Tongue (tissue), 2 donors: ENCODE results near the gene ZNF749. TPM values are rescaled to one million over a fixed set of nuclear protein-coding genes. Genes with fewer than 3 reads are reported as not detected.

ENCODE experiments used
- DNase-seq: peaks from one replicate; pipeline ENCODE4 v3.0.0-alpha.2; 2015
- total RNA-seq: library from RNA; depleted of rRNA; stranded (reverse); fragments of >200 nt; gene quantifications from one replicate; pipeline ENCODE4 v1.2.3, GENCODE V29; 2014

The ZNF749 gene
- 15.8 TPM for total RNA-seq

DNA sequence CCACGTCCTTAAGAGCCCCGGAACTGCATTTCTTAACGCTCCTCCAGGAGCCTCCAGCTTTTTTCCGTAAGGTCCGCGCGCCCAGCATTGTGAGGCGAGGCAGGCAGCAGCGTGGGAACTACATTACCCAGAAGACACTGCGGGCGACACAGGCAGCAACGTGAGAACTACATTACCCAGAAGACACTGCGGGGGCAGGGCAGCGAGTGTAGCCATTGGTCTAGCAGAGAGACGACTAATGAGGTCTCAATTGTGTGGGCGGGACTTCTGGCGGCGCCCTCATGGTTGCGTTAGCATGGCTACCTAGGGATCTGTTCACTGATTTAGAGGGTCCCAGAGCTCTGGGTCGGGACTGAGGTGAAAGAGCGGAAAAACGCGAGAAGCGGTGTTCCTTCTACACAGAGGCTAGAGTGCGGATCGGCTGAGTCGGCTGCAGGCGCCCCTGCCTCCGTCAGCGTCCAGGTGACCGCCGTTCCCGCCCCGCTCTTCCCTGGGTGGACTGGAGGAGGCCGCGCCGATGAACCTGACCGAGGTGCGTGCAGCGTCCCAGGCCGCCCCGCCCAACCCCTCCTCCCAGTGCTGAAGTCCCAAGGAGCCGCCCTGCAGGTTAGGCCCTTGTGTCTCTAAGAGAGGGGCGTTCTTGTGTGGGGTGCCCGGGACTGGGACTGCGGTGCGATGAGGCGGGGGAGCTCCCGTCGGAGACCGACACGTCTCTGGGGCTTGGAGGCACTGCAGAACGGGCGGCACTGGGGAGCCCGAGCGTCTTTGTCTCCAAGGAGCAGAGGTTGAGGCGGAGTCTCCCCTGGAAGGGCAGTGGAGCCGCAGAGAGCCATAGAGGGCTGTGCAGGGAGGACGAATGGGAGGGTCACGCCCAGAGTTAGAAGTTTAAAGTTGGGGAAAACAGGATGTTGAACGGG lies at the start of gene ZNF749:
Gene ZNF749 (plus strand): TSS at position 264 of the 917 bp plus-strand sequence. CDS start 254 bp downstream, at position 518.
- DNase-seq: peak; percentile 99

DNA sequence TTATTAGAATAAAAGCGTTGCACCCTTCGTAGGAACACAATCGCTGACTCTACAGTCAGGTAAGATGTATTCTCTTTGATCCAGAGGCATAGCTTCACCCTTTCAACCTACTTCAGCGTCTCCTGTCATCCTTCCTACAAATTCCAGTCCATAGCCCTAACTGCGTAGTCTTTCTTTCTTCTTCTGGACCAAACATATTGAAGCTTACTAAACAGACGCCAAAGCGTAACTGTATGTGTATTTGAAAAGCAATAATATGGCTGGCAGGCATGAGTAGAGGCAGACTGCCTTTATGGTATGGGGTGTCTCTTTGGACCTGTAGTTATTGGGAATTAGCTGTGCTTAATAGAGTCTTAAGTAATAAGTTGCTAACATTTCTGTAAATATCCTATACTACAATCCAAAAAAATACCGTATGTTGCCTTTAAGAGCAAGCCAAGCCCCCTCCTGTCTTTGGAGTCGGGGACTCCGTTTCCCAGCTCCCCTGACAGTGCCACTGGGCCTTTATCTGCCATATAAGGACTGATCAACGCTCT lies 45.9 kb upstream of the ZNF749 start:
- DNase-seq: no peak

DNA sequence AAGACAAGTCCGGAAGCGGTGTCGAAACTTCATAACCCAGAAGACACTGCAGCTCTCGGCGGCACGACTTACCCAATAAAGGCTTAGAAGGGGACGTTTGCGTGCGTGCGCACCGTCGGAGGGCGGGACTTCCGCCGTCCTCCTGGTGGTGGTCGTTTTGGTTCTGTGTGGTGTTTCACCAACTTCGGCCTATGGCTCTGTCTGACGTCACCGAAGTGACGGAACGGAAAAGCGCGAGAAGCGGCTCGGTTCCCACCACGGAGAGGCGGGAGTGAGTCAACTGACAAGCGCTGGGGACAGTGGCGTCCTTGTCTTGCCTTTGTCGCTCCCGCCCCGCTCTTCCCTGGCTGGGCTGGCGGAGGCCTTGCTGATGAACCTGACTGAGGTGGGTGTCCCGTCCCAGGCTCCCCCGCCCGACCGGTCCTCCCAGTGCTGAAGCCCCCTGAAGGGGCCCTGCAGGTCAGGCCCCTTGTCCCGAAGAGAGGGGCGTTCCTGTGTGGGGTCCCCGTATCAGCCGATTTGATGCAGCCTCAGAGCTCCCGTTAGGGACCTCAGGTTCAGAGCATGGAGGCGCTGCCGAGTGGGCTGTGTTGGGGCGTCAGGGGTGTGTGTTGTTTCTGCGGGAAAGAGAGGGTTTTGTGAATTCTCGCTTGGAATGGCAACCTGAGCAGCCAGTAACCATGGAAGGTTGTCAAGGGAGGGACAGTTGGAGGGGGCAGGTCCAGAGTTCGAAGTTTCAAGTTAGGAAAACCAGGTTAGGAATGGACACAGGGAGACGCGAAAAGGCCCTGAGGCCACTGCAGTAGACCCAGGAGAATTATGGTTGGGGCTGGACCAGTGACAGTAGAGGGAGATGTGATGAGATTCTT lies 45.2 kb upstream of the ZNF749 start, which contains the start of gene ZNF548:
Gene ZNF548 (plus strand): TSS at position 125 of the 869 bp plus-strand sequence. CDS start 246 bp downstream, at position 371.
- peak; percentile 99 for DNase-seq

DNA sequence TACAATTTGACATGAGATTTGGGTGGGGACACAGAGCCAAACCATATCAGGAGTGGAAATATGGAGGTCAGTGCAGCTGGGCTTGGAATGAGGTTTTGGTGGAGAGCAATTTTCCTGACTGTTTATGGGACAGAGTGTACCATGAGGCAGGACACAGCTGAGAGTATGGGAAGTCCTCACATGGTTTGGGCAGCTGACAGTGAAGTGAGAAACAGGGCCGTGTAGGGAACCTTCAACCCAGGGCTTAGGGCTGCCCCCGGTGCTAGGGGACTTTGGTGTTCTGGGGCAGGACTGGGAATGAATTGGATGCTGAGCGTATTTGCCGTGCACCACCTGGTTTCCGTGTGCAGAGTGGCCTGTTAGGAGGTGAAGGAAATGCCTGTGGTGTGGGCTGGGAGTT lies 39.4 kb upstream of the ZNF749 start:
- no peak for DNase-seq

DNA sequence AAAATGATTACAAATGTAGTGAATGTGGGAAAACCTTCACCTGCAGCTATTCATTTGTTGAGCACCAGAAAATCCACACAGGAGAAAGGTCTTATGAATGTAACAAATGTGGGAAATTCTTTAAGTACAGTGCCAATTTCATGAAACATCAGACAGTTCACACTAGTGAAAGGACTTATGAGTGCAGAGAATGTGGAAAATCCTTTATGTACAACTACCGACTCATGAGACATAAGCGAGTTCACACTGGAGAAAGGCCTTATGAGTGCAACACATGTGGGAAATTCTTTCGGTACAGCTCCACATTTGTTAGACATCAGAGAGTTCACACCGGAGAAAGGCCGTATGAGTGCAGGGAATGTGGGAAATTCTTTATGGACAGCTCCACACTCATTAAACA lies 36.3 kb upstream of the ZNF749 start:
- DNase-seq: no peak

DNA sequence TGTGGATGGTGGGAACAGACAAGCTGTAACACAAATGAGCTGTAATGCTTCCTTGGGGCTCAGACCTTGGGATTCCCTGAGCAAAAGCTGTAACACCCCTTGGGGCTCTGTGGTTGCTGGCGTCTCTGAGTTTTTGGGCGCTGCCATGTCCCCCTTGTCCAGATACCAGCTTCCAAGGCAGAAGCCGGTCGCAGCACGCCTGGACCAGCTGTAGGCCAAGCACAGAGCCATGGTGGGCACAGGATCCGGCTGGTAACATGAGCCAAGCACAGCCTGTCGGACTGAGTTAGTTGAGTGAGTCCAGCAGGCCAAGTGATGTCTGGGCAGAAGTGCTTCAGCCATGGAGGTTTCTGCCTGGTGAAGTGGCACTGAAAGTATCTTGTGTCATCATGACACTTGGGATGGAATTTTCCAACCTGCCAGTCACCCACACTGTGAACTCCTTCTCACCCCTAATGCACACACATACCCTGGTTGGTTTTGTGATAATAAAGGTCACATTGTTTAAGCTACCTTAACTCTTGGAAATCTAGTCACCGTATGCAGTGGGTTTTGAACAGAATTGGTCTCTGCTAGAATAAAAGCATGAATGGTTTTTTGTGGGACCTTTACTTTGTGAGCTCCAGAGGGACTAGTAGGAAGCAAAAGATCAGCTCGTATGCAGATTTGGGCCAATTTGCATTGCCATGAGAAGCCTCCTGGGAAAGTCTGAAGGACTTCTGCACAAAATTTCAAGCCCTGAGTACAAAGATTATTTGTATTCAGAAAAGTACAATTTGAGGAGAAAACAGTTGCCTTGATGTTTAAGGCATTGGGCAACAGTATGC lies 31.2 kb upstream of the ZNF749 start:
- DNase-seq: no peak

DNA sequence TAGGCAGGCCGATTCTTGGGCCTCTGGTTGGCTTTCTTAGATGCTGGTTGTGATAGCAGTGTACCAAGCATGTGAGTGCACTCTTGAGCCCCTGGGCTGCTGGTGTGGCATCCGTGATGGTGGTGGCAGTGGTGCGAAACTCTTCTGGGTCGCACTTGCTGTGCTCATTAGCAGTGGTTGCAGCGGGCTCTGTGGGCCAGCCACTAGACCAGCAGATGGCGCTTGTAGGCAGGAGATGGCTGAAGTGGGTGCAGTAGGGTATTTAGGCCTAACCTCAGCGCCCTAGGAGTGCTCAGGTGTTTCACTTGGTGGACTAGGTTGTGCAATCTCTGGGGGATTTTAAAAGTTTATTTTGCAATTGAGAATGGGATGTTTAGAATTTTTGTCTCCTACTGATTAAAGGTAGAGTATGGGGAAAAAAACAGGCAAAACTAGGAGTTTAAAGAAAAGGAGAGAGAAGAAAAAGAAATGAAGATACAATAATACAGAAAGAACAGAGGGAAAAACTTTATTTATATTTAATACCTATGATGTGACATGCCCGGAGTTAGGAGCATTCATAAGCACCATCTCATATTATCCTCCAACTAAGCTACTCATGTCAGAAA lies 28.5 kb upstream of the ZNF749 start:
- peak; percentile 67 for DNase-seq

DNA sequence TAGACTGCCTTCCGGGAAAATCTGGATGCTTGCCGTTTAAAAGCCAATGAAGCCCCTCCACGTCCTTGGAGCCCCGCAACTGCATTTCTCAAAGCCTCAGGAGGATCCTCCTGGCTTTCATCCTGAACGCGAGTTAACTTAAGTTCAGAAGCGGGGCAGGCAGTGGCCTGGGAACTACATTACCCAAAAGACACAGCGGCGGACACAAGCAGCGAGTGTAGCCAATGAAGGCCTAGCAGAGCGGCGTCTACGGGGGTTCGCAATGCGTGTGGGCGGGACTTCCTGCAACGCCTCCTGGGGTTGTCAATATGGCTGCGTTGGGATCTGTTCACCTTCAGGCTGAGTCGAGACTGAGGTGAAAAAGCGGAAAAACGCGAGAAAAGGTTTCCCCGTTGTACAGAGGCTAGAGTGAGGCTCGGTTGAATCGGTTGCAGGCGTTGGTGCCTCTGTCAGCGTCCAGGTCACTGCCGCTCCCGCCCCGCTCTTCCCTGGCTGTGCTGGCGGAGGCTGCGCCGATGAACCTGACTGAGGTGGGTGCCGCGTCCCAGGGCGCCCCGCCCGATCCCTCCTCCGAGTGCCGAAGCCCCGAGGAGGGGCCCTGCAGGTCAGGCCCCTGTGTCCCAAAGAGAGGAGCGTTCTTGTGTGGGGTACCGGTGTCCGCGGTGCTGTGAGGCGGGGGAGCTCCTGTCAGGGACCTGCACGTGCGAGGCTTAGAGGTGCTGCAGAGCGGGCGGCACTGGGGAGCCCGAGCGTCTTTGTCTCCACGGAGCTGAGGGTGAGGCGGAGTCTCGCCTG lies 24.1 kb upstream of the ZNF749 start, which contains the start of gene ZNF17:
Gene ZNF17 (plus strand): TSS at position 285 of the 795 bp plus-strand sequence. CDS start 2,455 bp downstream, outside the sequence.
- peak; percentile 98 for DNase-seq

DNA sequence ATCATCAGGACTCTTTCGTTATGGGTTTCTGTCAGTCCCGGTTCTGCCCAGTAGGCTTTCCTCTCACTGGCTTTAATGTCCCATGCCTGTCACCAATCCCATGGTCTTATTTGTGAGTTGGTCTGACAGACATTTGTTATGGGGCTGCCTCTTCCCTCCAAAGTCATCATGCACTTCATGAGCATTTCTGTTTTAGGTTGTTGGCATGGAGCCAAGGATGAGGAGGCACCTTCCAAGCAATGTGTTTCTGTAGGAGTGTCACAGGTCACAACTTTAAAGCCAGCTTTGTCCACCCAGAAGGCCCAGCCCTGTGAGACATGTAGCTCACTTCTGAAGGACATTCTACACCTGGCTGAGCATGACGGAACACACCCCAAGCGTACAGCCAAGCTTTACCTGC lies 15.7 kb upstream of the ZNF749 start:
- no peak for DNase-seq

DNA sequence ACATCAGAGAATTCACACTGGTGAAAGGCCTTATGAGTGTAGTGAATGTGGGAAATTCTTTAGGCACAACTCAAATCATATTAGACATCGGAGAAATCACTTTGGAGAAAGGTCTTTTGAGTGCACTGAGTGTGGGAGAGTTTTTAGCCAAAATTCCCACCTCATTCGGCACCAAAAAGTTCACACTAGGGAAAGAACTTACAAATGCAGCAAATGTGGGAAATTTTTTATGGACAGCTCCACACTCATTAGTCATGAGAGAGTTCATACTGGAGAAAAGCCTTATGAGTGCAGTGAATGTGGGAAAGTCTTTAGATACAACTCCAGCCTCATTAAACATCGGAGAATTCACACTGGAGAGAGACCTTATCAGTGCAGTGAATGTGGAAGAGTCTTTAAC lies 14.1 kb upstream of the ZNF749 start:
- no peak for DNase-seq

DNA sequence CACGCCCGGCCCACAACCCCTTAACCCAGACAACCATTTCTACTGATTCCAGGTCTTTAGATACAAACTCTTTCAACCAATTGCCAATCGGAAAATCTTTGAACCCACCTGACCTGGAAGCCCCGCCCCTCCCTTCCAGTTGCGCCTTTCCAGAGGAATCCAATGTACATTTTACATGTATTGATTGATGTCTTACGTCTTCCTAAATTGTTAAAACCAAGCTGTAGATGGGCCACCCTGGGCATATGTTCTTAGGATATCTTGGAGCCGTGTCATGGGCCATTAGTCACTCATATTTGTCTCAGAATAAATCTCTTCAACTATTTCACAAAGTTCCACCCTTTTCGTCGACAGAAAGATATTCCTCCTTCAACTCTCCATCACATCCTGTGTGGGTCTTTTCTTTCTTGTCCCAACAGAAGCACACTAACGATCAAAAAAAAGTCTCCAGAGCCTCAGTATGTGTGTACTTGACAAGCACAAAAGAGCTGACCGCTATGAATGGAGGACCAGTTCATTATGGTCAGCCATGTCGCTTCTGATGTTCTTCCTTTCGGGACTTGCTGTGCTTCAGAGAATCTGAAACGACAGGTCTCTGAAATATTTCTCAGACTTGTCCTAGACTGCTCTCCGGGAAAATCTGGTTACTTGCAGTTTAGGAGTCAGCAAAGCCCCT lies 601 bp upstream of the ZNF749 start:
- no peak for DNase-seq

DNA sequence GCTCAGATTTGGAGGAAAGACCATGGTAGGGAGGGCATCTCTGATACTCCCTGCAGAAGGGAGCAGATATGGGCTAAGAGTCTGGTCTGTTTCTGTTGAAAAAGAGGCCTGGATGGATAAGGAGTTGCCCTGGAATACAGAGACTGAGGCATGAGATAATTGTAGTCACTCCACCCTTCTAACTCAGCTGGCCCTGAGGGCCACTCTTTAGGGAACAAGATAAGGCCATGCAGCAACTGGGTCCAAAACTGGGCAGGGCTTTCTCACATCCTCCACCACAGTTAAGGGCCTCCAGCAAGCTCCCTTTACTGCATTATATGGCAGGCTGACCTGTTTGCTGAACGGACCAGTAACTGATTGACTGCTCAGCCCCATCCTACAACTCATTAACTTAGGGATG lies 1.3 kb downstream of the ZNF749 start:
- no peak for DNase-seq

DNA sequence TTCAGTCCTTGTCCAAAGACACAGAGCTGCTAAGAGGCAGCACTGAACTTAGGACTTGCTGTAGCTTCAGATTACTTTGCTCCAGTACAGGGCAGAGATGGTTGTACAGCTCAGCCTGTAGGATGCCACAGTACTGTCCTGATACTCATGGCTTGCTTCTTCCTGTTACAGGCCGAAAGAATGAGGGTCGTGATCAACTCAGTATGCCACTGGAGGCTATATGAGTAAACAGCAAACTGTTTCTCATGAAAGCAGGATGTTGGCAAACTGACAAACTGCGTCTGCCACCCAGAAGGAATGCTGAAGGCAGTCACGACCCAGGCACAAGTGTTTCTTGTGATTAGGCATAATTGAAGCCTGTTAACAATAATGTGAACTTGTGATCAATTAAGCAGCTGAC lies 2.8 kb downstream of the ZNF749 start:
- DNase-seq: no peak

DNA sequence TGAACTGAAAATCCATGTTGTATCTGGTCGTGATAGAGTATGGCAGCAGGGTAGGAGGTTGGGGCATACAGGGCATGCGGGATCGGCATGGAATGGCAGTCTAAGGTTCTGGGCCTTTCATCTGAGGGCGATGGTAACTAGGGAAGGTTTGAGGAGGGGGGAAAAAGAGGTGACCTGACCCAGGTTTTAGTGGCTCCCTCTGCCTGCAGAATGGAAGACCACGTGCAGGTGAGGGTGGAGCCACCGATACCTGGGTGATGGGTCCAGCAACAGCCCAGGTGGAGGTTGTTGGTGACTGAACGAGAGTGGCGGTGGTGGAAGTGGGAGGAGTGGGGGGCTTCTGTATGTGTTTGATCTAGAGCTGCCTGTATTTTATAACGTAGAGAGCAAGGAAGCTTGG lies 3.8 kb downstream of the ZNF749 start:
- DNase-seq: no peak

DNA sequence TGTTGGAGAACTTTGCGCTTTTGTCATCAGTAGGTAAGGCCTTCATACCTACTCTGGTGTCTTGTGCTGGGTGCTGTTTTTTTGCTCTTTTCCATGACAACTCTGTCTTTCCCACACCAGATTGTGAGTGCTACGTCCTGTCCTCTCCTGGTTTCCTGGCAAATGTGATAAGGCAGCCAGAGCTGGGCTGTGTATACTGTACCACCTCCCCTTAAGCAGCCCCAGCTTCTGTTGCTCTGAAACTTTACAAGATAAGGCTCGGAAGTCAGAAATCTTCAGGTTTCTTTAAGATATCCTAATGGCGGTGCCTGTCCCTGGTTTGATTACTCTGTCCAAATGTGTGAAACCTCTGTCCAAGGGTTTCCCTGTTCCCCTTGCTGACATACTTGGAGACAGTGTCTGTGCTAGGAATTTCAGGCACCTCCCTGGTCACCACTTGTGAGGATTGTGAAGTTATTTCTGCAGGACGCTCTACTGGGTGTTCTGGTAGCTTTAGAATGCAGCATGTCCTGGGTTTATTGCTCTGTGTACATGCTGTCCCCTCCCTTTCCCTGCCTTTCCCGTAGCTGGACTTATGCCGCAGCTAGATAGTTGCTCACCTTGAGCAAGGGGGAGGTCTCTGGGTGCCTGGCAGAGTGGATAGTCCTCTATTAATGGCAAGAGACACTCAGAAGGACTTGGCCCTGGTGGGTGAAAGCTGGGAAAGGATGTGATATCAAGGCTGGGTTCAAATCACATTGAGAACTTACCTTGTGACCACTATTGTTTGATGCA lies 7.0 kb downstream of the ZNF749 start:
- no peak for DNase-seq

DNA sequence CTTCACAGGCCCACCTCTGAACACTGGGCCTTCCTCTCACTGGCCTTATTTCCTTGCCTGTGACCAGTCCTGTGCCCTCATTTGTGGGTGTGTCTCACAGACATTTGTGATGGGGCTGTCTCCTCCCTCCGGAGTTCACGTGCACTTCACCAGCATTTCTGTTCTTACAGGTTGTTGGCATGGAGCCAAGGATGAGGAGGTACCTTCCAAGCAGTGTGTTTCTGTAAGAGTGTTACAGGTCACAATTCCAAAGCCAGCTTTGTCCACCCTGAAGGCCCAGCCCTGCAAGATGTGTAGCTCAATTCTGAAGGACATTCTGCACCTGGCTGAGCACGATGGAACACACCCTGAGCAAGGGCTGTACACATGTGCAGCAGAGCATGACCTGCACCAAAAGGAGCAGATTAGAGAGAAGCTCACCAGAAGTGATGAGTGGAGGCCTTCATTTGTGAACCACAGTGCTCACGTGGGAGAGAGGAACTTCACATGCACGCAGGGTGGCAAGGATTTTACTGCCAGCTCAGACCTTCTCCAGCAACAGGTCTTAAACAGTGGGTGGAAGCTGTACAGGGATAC lies 8.1 kb downstream of the ZNF749 start:
- DNase-seq: no peak

DNA sequence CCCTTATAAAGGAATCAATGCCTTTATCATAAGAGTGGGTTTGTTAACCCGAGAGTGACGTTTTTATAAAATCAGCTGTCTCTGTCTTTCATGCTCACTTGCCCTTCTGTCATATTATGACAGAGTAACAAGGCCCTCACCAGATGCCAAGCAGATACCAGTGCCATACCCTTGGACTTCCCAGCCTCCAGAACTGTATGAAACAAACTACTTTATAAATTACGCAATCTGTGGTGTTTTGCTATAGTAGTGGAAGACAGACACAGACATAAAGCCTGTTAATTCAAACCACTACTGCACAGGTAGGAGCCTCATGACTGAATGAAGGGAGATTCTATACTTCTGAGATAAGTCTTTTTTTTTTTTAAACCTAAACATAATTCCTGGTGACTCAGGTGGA lies 17.2 kb downstream of the ZNF749 start:
- no peak for DNase-seq

DNA sequence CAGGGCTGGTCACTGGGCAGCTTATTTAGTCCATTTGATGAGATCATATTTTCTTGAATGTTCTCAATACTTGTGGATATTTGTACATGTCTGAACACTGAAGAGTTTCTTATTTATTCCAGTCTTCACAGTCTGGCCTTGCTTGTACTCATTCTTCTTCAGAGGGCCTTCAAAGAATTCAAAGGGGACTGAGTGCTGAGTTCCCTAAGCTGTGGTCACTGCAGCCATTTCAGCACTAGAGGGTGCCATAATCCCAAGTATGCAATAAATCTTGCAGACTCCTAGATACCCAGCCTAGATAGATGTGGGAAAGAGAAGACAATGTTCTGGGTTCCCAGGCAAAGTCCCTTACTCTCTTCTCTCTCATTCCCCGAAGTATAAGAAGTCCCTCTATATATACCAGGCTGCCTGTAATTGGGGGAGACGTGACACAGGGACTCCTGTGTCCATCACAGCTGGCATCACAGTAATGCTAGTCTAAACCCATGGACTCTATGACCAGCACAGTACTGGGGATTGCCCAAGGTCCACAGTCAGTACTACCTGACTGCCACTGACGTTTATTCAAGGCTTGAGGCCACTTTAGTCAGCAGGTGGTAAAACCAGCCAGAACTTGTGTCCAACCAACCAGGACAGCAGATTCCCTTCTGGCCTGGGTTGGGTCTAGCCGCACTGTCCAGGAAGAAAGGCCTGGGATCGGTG lies 30.7 kb downstream of the ZNF749 start:
- DNase-seq: no peak
